H1 (cell line): ENCODE data around the gene RELA. TPM values are rescaled to one million over a fixed set of nuclear protein-coding genes. Genes with fewer than 3 reads are reported as not detected.

ENCODE experiments used
- CBX5 ChIP-seq: fragments of 300-800, 300-1000 bp; sonication (generic); IDR thresholded peaks from 2 replicates; pipeline ENCODE4 v1.7.1; 2016; ENCODE audit warnings: antibody characterized with exemption, low read length, low read depth
- CBX8 ChIP-seq: fragments of 300-800, 300-1000 bp; sonication (generic); IDR thresholded peaks from 2 replicates; pipeline ENCODE4 v1.7.1; 2016; ENCODE audit warnings: low read depth, low read length, borderline replicate concordance
- CTBP2 ChIP-seq: IDR thresholded peaks from 2 replicates; pipeline ENCODE4 v1.7.0; 2011; ENCODE audit warnings: borderline replicate concordance, mild to moderate bottlenecking, moderate library complexity, mixed read lengths, low read length; ENCODE audit not compliant: insufficient read depth, insufficient read length
- SAP30 ChIP-seq: fragments of 300-600 bp; sonication (generic); IDR thresholded peaks from 2 replicates; pipeline ENCODE4 v1.7.1; 2012; ENCODE audit warnings: low read length, moderate library complexity, mild to moderate bottlenecking, inconsistent platforms; ENCODE audit not compliant: insufficient read depth, insufficient replicate concordance
- polyA plus RNA-seq, 7 experiments: library from polyadenylated mRNA; depleted of rRNA in 3 of 7; stranded (reverse) in 5 of 7; unstranded in 2 of 7; fragments of >200 nt in 5 of 7; fragments of 200-250 nt in 2 of 7; gene quantifications; 1 replicate in 5 of 7; 2 replicates in 1 of 7; 4 replicates in 1 of 7; pipeline versions ENCODE4 v1.2.1 to v1.2.3, GENCODE V29; 2011 to 2013; ENCODE audit warnings: missing spikeins in 2 of 7, mixed read lengths in 2 of 7
- total RNA-seq: library from RNA; stranded (reverse); fragmentation: NEBNext Ultra II Directional; extraction: Animal tissue kit (Norgen Biotek cat#: 25700); gene quantifications from 2 replicates; pipeline ENCODE4 v1.2.1, GENCODE V29; 2021
- TF ChIP-seq, protein P1 (sequence below): IDR thresholded peaks from 2 replicates; pipeline ENCODE4 v1.6.1; 2012; ENCODE audit warnings: low read length, inconsistent platforms
- TF ChIP-seq, protein P2 (sequence below): fragments of 300-600 bp; sonication (generic); IDR thresholded peaks from 2 replicates; pipeline ENCODE4 v1.7.1; 2012; ENCODE audit warnings: low read length, moderate library complexity, mild to moderate bottlenecking, inconsistent platforms; ENCODE audit not compliant: insufficient replicate concordance

The RELA gene
- total and polyA plus RNA-seq, 2 of the 8 experiments (the other 6 are each of a cell fraction or from before 2014, with no cell fraction given), result 21.9 to 27.5 TPM

DNA sequence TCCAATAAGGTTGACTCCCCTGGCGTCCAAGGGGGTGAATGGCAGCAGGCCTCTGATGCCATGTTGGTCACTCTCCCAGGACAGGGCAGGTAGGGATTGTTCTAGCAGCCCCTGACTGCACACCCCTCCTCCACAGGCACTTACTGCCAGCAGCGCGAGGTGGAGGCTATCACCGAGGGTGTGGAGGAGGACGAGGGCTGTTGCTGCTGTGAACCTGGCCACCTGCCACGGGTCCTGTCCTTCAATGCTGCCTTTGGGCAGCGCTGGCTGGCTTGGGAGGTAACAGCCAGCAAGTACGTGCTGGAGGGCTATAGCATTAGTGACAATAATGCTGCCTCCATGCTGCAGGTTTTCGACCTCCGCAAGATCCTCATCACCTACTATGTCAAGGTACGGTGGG is 32.5 kb downstream of the RELA start (continued):
- TF ChIP-seq SAP30 (no peak), CBX8 (no peak), CTBP2 (no peak), CBX5 (no peak)
- TF ChIP-seq, protein P1, sequence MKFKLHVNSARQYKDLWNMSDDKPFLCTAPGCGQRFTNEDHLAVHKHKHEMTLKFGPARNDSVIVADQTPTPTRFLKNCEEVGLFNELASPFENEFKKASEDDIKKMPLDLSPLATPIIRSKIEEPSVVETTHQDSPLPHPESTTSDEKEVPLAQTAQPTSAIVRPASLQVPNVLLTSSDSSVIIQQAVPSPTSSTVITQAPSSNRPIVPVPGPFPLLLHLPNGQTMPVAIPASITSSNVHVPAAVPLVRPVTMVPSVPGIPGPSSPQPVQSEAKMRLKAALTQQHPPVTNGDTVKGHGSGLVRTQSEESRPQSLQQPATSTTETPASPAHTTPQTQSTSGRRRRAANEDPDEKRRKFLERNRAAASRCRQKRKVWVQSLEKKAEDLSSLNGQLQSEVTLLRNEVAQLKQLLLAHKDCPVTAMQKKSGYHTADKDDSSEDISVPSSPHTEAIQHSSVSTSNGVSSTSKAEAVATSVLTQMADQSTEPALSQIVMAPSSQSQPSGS, result no peak
- TF ChIP-seq, protein P2, sequence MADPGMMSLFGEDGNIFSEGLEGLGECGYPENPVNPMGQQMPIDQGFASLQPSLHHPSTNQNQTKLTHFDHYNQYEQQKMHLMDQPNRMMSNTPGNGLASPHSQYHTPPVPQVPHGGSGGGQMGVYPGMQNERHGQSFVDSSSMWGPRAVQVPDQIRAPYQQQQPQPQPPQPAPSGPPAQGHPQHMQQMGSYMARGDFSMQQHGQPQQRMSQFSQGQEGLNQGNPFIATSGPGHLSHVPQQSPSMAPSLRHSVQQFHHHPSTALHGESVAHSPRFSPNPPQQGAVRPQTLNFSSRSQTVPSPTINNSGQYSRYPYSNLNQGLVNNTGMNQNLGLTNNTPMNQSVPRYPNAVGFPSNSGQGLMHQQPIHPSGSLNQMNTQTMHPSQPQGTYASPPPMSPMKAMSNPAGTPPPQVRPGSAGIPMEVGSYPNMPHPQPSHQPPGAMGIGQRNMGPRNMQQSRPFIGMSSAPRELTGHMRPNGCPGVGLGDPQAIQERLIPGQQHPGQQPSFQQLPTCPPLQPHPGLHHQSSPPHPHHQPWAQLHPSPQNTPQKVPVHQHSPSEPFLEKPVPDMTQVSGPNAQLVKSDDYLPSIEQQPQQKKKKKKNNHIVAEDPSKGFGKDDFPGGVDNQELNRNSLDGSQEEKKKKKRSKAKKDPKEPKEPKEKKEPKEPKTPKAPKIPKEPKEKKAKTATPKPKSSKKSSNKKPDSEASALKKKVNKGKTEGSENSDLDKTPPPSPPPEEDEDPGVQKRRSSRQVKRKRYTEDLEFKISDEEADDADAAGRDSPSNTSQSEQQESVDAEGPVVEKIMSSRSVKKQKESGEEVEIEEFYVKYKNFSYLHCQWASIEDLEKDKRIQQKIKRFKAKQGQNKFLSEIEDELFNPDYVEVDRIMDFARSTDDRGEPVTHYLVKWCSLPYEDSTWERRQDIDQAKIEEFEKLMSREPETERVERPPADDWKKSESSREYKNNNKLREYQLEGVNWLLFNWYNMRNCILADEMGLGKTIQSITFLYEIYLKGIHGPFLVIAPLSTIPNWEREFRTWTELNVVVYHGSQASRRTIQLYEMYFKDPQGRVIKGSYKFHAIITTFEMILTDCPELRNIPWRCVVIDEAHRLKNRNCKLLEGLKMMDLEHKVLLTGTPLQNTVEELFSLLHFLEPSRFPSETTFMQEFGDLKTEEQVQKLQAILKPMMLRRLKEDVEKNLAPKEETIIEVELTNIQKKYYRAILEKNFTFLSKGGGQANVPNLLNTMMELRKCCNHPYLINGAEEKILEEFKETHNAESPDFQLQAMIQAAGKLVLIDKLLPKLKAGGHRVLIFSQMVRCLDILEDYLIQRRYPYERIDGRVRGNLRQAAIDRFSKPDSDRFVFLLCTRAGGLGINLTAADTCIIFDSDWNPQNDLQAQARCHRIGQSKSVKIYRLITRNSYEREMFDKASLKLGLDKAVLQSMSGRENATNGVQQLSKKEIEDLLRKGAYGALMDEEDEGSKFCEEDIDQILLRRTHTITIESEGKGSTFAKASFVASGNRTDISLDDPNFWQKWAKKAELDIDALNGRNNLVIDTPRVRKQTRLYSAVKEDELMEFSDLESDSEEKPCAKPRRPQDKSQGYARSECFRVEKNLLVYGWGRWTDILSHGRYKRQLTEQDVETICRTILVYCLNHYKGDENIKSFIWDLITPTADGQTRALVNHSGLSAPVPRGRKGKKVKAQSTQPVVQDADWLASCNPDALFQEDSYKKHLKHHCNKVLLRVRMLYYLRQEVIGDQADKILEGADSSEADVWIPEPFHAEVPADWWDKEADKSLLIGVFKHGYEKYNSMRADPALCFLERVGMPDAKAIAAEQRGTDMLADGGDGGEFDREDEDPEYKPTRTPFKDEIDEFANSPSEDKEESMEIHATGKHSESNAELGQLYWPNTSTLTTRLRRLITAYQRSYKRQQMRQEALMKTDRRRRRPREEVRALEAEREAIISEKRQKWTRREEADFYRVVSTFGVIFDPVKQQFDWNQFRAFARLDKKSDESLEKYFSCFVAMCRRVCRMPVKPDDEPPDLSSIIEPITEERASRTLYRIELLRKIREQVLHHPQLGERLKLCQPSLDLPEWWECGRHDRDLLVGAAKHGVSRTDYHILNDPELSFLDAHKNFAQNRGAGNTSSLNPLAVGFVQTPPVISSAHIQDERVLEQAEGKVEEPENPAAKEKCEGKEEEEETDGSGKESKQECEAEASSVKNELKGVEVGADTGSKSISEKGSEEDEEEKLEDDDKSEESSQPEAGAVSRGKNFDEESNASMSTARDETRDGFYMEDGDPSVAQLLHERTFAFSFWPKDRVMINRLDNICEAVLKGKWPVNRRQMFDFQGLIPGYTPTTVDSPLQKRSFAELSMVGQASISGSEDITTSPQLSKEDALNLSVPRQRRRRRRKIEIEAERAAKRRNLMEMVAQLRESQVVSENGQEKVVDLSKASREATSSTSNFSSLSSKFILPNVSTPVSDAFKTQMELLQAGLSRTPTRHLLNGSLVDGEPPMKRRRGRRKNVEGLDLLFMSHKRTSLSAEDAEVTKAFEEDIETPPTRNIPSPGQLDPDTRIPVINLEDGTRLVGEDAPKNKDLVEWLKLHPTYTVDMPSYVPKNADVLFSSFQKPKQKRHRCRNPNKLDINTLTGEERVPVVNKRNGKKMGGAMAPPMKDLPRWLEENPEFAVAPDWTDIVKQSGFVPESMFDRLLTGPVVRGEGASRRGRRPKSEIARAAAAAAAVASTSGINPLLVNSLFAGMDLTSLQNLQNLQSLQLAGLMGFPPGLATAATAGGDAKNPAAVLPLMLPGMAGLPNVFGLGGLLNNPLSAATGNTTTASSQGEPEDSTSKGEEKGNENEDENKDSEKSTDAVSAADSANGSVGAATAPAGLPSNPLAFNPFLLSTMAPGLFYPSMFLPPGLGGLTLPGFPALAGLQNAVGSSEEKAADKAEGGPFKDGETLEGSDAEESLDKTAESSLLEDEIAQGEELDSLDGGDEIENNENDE, result no peak
- TF ChIP-seq, all 59 proteins: peak for 0
